DMS153 treated with DMSO at 0.1 percent for 48 hours (cell line): ENCODE measurements around the gene STARD5.
"Not testable (repeated sequence)": the region's sequence is repeated elsewhere in the genome, so short reads cannot be mapped to it uniquely, and the experiment has no call there.

Experiments
- DNase-seq: peaks from one replicate; lab custom pipeline; 2025; ENCODE audit not compliant: unreplicated experiment; lab: John Stamatoyannopoulos, UW

The STARD5 gene, protein sequence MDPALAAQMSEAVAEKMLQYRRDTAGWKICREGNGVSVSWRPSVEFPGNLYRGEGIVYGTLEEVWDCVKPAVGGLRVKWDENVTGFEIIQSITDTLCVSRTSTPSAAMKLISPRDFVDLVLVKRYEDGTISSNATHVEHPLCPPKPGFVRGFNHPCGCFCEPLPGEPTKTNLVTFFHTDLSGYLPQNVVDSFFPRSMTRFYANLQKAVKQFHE

GRCh38 chr15:81323944-81324881 lies at the start of gene STARD5:
Gene STARD5 (minus strand): TSS chr15:81324141. CDS start chr15:81324099, 42 bp downstream.
- peak; percentile 75 for DNase-seq

GRCh38 chr15:81373176-81373575 lies 49.2 kb upstream of the STARD5 start:
- DNase-seq, result no peak

GRCh38 chr15:81372575-81372974 lies 48.6 kb upstream of the STARD5 start:
- DNase-seq, result no peak

- DNase-seq, result no peak
Observed at GRCh38 chr15:81363718-81364500, 40.0 kb upstream of the STARD5 start.

GRCh38 chr15:81363276-81363675 lies 39.3 kb upstream of the STARD5 start:
- DNase-seq, result no peak

DNA sequence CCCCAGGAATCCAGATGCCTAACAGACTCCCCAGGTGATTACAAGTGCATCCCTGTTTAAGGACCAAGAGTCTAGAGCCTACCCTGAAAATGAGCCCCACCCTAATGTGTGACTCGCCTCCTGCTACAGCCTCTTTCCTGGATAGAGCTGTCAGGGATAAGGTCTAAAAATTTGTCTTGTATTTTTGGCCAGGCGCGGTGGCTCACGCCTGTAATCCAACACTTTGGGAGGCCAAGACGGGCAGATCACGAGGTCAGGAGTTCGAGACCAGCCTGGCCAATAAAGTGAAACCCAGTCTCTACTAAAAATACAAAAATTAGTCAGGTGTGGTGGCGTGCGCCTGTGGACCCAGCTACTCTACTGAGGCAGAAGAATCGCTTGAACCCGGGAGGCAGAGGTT lies 38.8 kb upstream of the STARD5 start:
- no peak for DNase-seq

DNA sequence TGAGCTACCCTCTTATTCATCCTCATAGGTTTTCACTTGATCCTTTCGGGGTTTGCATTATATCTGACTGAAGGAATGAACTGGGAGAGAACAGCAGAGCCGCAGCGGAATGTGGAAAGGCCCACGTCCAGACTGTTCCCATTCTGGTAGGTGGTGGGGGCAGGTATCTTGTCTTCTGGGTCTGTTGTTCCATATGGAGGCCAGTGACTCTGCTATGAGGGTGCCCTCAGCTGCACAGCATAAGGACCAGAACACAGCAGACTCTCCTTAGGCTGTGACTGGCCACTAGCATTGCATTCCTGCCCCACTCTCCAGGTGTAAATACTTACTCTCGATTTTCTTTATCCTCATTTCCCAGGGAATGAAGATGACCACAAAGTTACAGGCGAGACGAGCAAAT lies 38.0 kb upstream of the STARD5 start:
- DNase-seq, result no peak

DNA sequence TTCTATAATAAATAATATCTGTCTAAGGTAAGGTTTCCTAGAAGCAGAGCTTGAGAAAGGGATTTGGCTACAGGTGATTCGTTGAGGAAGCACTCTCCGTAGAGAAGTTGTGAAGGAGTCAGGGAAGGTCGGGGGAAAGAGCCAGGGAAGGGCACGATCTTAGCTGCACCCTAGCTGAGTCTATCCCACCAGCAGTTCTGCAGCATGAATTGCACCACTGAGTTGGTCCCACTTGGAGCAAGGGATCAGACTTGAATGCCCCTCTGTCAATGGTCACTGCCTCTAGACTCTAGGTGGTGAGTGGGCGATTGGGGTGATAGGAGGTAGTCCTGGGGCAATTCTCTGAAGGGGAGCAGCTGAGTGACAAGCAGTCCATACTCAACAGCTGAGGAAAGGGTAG lies 36.5 kb upstream of the STARD5 start:
- no peak for DNase-seq

- no peak for DNase-seq
Observed at GRCh38 chr15:81358248-81358647, 34.3 kb upstream of the STARD5 start.

DNA sequence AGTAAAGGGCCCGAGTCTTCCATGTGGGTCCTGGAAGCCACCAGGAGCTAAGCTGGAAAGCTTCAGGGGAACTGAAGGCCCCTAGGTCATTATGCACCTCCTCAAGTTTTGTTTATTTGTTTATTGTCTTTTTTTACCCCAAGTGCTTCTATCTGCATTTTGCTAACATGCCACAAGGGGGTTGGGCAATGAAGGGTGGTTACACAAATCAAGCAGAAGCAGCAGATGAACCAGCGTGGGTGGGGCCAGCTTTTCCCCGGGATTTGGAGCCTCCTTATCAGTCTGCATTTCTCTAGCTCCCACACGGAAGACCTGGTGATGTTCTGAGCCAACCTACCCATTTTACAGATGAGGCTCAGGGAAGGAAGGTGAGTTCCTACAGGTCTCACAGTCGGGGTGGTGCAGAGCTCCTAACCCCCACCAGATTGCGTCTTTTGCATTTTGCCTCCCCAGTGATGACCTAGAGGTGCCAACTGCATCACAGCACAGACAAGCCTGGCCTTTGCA lies 33.3 kb upstream of the STARD5 start:
- no peak for DNase-seq

DNA sequence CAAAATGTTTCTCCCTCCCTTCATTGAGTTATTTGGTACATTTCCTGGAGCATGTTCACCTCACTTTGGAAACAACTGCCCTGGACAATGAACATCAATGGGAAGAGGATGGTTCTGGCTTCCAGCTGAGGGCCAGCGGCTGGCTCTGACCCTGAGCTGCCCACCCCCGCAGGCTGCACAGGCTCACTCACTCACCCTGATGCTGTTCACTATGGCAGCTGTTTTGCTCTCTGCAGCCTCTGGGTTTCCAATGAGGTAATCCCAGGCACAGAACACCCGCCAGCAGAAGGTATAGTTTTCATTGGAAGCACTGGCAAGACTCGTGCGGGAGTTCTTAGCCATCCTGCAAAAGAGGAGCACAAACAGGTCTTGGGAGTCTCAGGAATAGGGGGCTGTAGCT lies 32.3 kb upstream of the STARD5 start:
- no peak for DNase-seq

- no peak for DNase-seq
Observed at GRCh38 chr15:81351651-81352050, 27.7 kb upstream of the STARD5 start.

- no peak for DNase-seq
Observed at GRCh38 chr15:81349271-81349670, 25.3 kb upstream of the STARD5 start.

- not testable (repeated sequence) for DNase-seq
Observed at GRCh38 chr15:81348691-81349090, 24.8 kb upstream of the STARD5 start.

DNA sequence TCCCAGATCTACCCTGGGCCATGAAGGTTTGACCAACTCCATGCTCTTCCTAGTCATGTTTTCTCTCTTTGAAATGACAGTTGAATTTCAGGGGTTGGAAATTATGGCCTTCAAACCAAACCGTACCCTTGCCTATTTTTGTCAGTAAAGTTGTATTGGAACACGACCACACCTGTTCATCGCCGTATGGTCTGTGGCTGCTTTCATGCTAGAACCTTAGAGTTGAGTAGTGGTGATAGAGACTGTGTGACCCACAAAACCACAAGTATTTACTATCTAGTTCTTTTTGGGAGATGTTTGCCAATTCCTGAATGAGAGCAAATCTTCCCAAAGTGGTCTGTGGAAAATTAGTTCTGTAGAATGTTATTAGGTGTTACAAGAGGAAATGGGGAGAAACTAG lies 24.0 kb upstream of the STARD5 start:
- DNase-seq, result no peak

- no peak for DNase-seq
Observed at GRCh38 chr15:81346611-81347010, 22.7 kb upstream of the STARD5 start.

GRCh38 chr15:81343371-81343770 lies 19.4 kb upstream of the STARD5 start:
- DNase-seq, result no peak

DNA sequence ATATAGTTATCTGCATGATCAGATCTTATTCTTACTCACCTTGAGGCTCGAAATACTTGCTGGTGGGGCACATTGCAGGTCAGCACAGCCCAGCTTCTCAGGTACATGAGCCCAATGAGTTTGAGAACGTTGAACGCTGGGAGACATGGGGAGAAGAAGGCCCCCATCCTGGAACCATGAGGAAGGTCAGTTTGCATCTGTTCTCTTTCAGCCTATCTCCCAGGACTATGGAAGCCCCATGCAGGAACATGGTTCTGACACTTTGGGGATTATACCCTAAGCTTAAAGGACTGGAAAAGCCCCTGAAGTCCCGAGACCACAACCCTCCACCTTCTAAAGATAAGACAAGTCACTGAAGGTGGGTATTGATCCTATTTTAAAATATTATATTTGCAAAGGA lies 17.4 kb upstream of the STARD5 start:
- no peak for DNase-seq

- no peak for DNase-seq
Observed at GRCh38 chr15:81339851-81340250, 15.9 kb upstream of the STARD5 start.

DNA sequence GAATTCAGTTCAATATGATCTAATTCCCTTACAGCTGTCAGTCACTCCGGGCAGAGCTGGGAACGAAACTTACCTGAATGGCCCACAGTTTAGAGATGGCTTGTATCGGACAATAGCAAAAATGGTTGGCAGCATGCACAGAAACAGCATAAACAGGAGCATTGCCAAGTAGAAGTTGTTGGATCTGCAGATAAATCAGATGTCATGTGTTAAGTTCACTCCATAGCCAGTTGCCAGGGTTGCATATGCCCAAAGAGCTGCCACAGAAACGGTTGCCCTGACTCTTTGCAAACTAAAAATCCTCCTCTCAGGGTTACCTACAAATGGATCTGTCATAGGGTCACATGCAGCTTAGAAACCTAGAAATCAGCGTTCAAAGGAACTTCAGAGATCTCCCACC lies 15.4 kb upstream of the STARD5 start:
- no peak for DNase-seq
